Mesenchymal stem cell (in vitro differentiated cells and primary cell): ENCODE data around the gene FEZF1.
A peak's percentile ranks its signal among the peaks of the same experiment; 100 is the strongest.

ENCODE experiments used
- DNase-seq: peaks from one replicate; pipeline ENCODE4 v3.0.0-alpha.2; 2013
- H2AFZ ChIP-seq: one replicate; pipeline ENCODE4 v1.6.1; 2013; ENCODE audit warnings: low read depth, mild to moderate bottlenecking, control low read depth, inconsistent platforms, low read length, moderate library complexity
- H2AK5ac ChIP-seq: 2 replicates; pipeline ENCODE4 v1.6.1; 2013; ENCODE audit warnings: low read length, moderate library complexity, mild to moderate bottlenecking, inconsistent platforms; ENCODE audit not compliant: severe bottlenecking
- H2BK120ac ChIP-seq: one replicate; pipeline ENCODE4 v1.6.1; 2013; ENCODE audit warnings: low read depth, mild to moderate bottlenecking, inconsistent platforms, low read length, moderate library complexity
- H2BK12ac ChIP-seq, 2 experiments: one replicate each; pipeline ENCODE4 v1.6.1; 2013; ENCODE audit warnings: inconsistent platforms in 2 of 2, low read length in 2 of 2, mild to moderate bottlenecking in 2 of 2, moderate library complexity in 2 of 2, control low read depth in 1 of 2
- H2BK15ac ChIP-seq: one replicate; pipeline ENCODE4 v1.6.1; 2013; ENCODE audit warnings: mild to moderate bottlenecking, low read depth, inconsistent platforms; ENCODE audit not compliant: poor library complexity, severe bottlenecking
- H2BK5ac ChIP-seq: 2 replicates; pipeline ENCODE4 v1.6.1; 2013; ENCODE audit warnings: low read depth, mild to moderate bottlenecking, low read length, control low read depth, inconsistent platforms; ENCODE audit not compliant: poor library complexity, severe bottlenecking
- H3K14ac ChIP-seq, 2 experiments: one replicate each; pipeline ENCODE4 v1.6.1; 2013; ENCODE audit warnings: inconsistent platforms in 2 of 2, low read length in 2 of 2, control low read depth in 1 of 2, mild to moderate bottlenecking in 1 of 2, moderate library complexity in 1 of 2
- H3K18ac ChIP-seq, 2 experiments: one replicate each; pipeline ENCODE4 v1.6.1; 2013; ENCODE audit warnings: inconsistent platforms in 2 of 2, low read length in 2 of 2, control low read depth in 1 of 2, low read depth in 1 of 2, mild to moderate bottlenecking in 1 of 2
- H3K23ac ChIP-seq, 2 experiments: one replicate each; pipeline ENCODE4 v1.6.1; 2013; ENCODE audit warnings: inconsistent platforms in 2 of 2, low read length in 2 of 2, mild to moderate bottlenecking in 2 of 2, moderate library complexity in 2 of 2, control low read depth in 1 of 2
- H3K27ac ChIP-seq: 2 replicates; pipeline ENCODE4 v1.5.1; 2013; ENCODE audit warnings: mild to moderate bottlenecking, moderate library complexity, low read length, control low read depth, inconsistent platforms; ENCODE audit not compliant: poor library complexity, severe bottlenecking
- H3K27me3 ChIP-seq, 2 experiments: 2 replicates each; pipeline versions ENCODE4 v1.6.1 to v1.7.0; 2013; ENCODE audit warnings: low read length in 2 of 2, mild to moderate bottlenecking in 2 of 2, moderate library complexity in 2 of 2, control low read depth in 1 of 2, inconsistent platforms in 1 of 2; ENCODE audit not compliant: control insufficient read depth in 1 of 2, insufficient read depth in 1 of 2
- H3K36me3 ChIP-seq, 2 experiments: 2 replicates each; pipeline versions ENCODE4 v1.6.1 to v1.7.0; 2013; ENCODE audit warnings: low read length in 2 of 2, control low read depth in 1 of 2, inconsistent platforms in 1 of 2, low read depth in 1 of 2, mild to moderate bottlenecking in 1 of 2; ENCODE audit not compliant: insufficient read depth in 2 of 2, control insufficient read depth in 1 of 2
- H3K4ac ChIP-seq, 2 experiments: one replicate each; pipeline ENCODE4 v1.6.1; 2013; ENCODE audit warnings: inconsistent platforms in 2 of 2, low read length in 2 of 2, mild to moderate bottlenecking in 2 of 2, moderate library complexity in 2 of 2, control low read depth in 1 of 2, low read depth in 1 of 2
- H3K4me1 ChIP-seq: 2 replicates; pipeline ENCODE4 v1.6.1; 2013; ENCODE audit warnings: low read depth, low read length, control low read depth; ENCODE audit not compliant: control insufficient read depth, insufficient read depth
- H3K4me2 ChIP-seq: 2 replicates; pipeline ENCODE4 v1.6.1; 2013; ENCODE audit warnings: low read length, mild to moderate bottlenecking, inconsistent platforms; ENCODE audit not compliant: poor library complexity, severe bottlenecking
- H3K4me3 ChIP-seq, 2 experiments: 2 replicates each; pipeline versions ENCODE4 v1.5.1 to v1.7.0; 2013; ENCODE audit warnings: low read length in 2 of 2, mild to moderate bottlenecking in 2 of 2, control low read depth in 1 of 2, low read depth in 1 of 2; ENCODE audit not compliant: insufficient read depth in 1 of 2
- H3K79me1 ChIP-seq: replicated peaks from 2 replicates; pipeline ENCODE4 v1.6.1; 2013; ENCODE audit warnings: mild to moderate bottlenecking, control low read depth, low read length, inconsistent platforms; ENCODE audit not compliant: poor library complexity, severe bottlenecking
- H3K9ac ChIP-seq: 2 replicates; pipeline ENCODE4 v1.7.0; 2013; ENCODE audit warnings: mild to moderate bottlenecking, low read length, moderate library complexity
- H3K9me3 ChIP-seq: 2 replicates; pipeline ENCODE4 v1.7.0; 2013; ENCODE audit warnings: mild to moderate bottlenecking, low read length; ENCODE audit not compliant: control insufficient read depth
- H4K8ac ChIP-seq: one replicate; pipeline ENCODE4 v1.6.1; 2013; ENCODE audit warnings: inconsistent platforms, mild to moderate bottlenecking, low read length, moderate library complexity
- H4K91ac ChIP-seq: one replicate; pipeline ENCODE4 v1.6.1; 2013; ENCODE audit warnings: mild to moderate bottlenecking, low read length, inconsistent platforms
- WGBS: methylation state at CpG from one replicate; pipeline ENCODE4 v1.1.7; 2013; ENCODE audit warnings: mixed read lengths; 5-methylcytosine and 5-hydroxymethylcytosine counted together

The FEZF1 gene

GRCh38 chr7:122315507-122316466, 11.2 kb upstream of the FEZF1 start:
- no peak overlapping the region for H2BK12ac ChIP-seq
- no peak overlapping the region for H2AFZ ChIP-seq
- H3K36me3 ChIP-seq = no peaks in the 10 kb centered on the region
- peak overlapping the region; percentile 71 for H3K4me2 ChIP-seq
- H4K8ac ChIP-seq = no peak overlapping the region
- H3K9ac ChIP-seq = no peak overlapping the region
- WGBS = 11% methylated on average over 23 of the region's 25 CpGs
- H3K23ac ChIP-seq = no peak overlapping the region
- H3K18ac ChIP-seq = no peak overlapping the region
- H3K14ac ChIP-seq = no peak overlapping the region
- H3K4me3 ChIP-seq = peak overlapping the region in 1 of 2 experiments; percentile 63
- no peak overlapping the region for H2BK120ac ChIP-seq
- no peak for DNase-seq
- H2AK5ac ChIP-seq = no peak overlapping the region
- no peak overlapping the region for H3K27ac ChIP-seq
- H3K4ac ChIP-seq = no peak overlapping the region
- H4K91ac ChIP-seq = no peak overlapping the region
- no peaks in the 10 kb centered on the region for H3K9me3 ChIP-seq
- peaks cover 74% of the 10 kb centered on the region in 2 experiments for H3K27me3 ChIP-seq
- no peaks in the 10 kb centered on the region for H3K79me1 ChIP-seq
- peaks cover 15% of the 10 kb centered on the region for H3K4me1 ChIP-seq
- H2BK5ac ChIP-seq = no peak overlapping the region
- H2BK15ac ChIP-seq = no peak overlapping the region

DNA sequence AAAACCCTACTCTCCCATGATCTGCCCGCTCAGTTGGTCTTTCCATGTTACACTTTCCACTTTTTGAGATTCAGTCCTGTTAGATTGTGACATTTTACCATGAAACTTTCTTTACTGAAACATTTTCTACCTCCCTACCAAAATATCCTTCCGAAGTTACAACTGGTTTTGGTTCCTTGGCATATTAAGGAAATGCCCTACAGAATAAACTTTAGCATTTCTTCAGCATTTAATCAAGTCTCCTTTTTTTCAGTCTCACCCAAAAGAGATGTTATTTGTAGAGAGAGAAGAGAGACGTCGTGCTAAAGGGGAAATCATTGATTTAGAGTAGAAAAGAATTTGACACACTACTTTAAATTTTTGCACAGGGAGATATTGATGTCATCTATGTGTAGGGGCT, 9.7 kb upstream of the FEZF1 start:
- no peak overlapping the region for H3K27ac ChIP-seq
- H2AK5ac ChIP-seq = no peak overlapping the region
- H4K8ac ChIP-seq = no peak overlapping the region
- no peak overlapping the region for H3K23ac ChIP-seq
- H3K18ac ChIP-seq = no peak overlapping the region
- H3K4me2 ChIP-seq = no peak overlapping the region
- no peak overlapping the region for H3K14ac ChIP-seq
- H4K91ac ChIP-seq = no peak overlapping the region
- H2AFZ ChIP-seq = no peak overlapping the region
- no peak overlapping the region for H2BK120ac ChIP-seq
- no peaks in the 10 kb centered on the region for H3K79me1 ChIP-seq
- DNase-seq = no peak
- H3K4me1 ChIP-seq = peaks cover 22% of the 10 kb centered on the region
- WGBS = 19% methylated on average over 2 of the region's 4 CpGs
- no peak overlapping the region for H3K4ac ChIP-seq
- H3K27me3 ChIP-seq = peaks cover 89% of the 10 kb centered on the region in 2 experiments
- no peak overlapping the region for H2BK5ac ChIP-seq
- H3K9me3 ChIP-seq = no peaks in the 10 kb centered on the region
- no peak overlapping the region for H2BK15ac ChIP-seq
- H3K4me3 ChIP-seq = no peak overlapping the region
- no peaks in the 10 kb centered on the region for H3K36me3 ChIP-seq
- no peak overlapping the region for H3K9ac ChIP-seq
- no peak overlapping the region for H2BK12ac ChIP-seq

- no peaks in the 10 kb centered on the region for H3K79me1 ChIP-seq
- H3K36me3 ChIP-seq = no peaks in the 10 kb centered on the region
- WGBS = 22% methylated on average over 3 of the region's 3 CpGs
- no peak overlapping the region for H3K4ac ChIP-seq
- no peak overlapping the region for H2AFZ ChIP-seq
- H3K4me1 ChIP-seq = peaks cover 22% of the 10 kb centered on the region
- H2BK12ac ChIP-seq = no peak overlapping the region
- H3K14ac ChIP-seq = no peak overlapping the region
- DNase-seq = no peak
- peaks cover 90 to 100% of the 10 kb centered on the region in 2 experiments for H3K27me3 ChIP-seq
- H2BK5ac ChIP-seq = no peak overlapping the region
- H4K8ac ChIP-seq = no peak overlapping the region
- no peak overlapping the region for H3K18ac ChIP-seq
- no peak overlapping the region for H2AK5ac ChIP-seq
- no peak overlapping the region for H3K9ac ChIP-seq
- no peak overlapping the region for H2BK120ac ChIP-seq
- H3K9me3 ChIP-seq = no peaks in the 10 kb centered on the region
- no peak overlapping the region for H3K23ac ChIP-seq
- no peak overlapping the region for H4K91ac ChIP-seq
- H3K4me3 ChIP-seq = no peak overlapping the region
- H3K27ac ChIP-seq = no peak overlapping the region
- H3K4me2 ChIP-seq = no peak overlapping the region
- no peak overlapping the region for H2BK15ac ChIP-seq
These were observed 8.2 kb upstream of the FEZF1 start for GRCh38 chr7:122312789-122313188.

GRCh38 chr7:122311734-122312450, 7.3 kb upstream of the FEZF1 start:
- Histone ChIP-seq H3K4ac (no peak overlapping the region), H3K79me1 (no peaks in the 10 kb centered on the region), H3K9me3 (no peaks in the 10 kb centered on the region), H2BK5ac (no peak overlapping the region), H3K27me3 (peaks cover 91 to 100% of the 10 kb centered on the region in 2 experiments), H4K91ac (no peak overlapping the region), H4K8ac (no peak overlapping the region), H2BK15ac (no peak overlapping the region), H2AFZ (no peak overlapping the region), H3K9ac (no peak overlapping the region), H3K4me2 (peak overlapping the region; percentile 74), H3K4me1 (peaks cover 19% of the 10 kb centered on the region), H2BK120ac (no peak overlapping the region), H2AK5ac (no peak overlapping the region), H3K23ac (peak overlapping the region in 1 of 2 experiments; percentile 2), H3K18ac (no peak overlapping the region), H3K27ac (no peak overlapping the region), H3K14ac (no peak overlapping the region), H2BK12ac (no peak overlapping the region), H3K36me3 (no peaks in the 10 kb centered on the region), H3K4me3 (peak overlapping the region; percentile 42 to 57)
- 2% methylated on average over 30 of the region's 34 CpGs for WGBS
- no peak for DNase-seq
